Measurements from ENCODE around the gene BRSK2. TPM values are rescaled to one million over a fixed set of nuclear protein-coding genes. Genes with fewer than 3 reads are reported as not detected.

BRSK2 gene
- total RNA-seq, 1 donor from 2014 or later: 49.2 TPM

DNA sequence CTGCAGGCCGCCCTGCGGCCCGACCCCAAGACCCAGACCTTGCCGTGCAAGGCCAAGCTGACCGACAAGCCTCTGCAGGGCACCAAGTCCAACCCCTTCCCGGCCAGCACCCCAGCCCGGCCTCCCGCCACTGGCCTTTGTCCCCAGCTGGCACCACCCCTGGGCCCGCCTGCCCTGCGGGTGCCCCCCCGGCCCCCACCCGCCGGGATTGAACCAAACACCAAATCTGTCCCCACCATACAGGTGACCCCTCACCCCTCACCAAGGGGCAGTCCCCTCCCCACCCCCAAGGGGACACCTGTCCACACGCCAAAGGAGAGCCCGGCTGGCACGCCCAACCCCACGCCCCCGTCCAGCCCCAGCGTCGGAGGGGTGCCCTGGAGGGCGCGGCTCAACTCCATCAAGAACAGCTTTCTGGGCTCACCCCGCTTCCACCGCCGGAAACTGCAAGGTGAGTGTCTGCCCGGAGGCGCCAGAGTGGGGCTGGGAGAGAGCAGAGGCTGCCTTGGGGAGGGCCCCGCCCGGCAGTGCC, 60.7 kb downstream of the BRSK2 start:
- no peaks in the 10 kb centered on the region for H3K27me3 Mint-ChIP-seq
- H3K9me3 Mint-ChIP-seq (ENCODE audit: low read depth): no peaks in the 10 kb centered on the region
- H3K4me3 Mint-ChIP-seq (ENCODE audit: low read depth): no peak overlapping the region
- no peaks in the 10 kb centered on the region for H3K4me1 Mint-ChIP-seq (ENCODE audit: low read depth)
- TF ChIP-seq, protein P1, sequence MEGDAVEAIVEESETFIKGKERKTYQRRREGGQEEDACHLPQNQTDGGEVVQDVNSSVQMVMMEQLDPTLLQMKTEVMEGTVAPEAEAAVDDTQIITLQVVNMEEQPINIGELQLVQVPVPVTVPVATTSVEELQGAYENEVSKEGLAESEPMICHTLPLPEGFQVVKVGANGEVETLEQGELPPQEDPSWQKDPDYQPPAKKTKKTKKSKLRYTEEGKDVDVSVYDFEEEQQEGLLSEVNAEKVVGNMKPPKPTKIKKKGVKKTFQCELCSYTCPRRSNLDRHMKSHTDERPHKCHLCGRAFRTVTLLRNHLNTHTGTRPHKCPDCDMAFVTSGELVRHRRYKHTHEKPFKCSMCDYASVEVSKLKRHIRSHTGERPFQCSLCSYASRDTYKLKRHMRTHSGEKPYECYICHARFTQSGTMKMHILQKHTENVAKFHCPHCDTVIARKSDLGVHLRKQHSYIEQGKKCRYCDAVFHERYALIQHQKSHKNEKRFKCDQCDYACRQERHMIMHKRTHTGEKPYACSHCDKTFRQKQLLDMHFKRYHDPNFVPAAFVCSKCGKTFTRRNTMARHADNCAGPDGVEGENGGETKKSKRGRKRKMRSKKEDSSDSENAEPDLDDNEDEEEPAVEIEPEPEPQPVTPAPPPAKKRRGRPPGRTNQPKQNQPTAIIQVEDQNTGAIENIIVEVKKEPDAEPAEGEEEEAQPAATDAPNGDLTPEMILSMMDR (IDR thresholded peaks at IDR 0.05; ENCODE audit: unreplicated experiment): no peak
- H3K36me3 Mint-ChIP-seq (ENCODE audit: insufficient read depth): peaks cover 1% of the 10 kb centered on the region
- DNase-seq (ENCODE audit: low spot score, unreplicated experiment): no peak
- H3K27ac Mint-ChIP-seq: no peak overlapping the region

DNA sequence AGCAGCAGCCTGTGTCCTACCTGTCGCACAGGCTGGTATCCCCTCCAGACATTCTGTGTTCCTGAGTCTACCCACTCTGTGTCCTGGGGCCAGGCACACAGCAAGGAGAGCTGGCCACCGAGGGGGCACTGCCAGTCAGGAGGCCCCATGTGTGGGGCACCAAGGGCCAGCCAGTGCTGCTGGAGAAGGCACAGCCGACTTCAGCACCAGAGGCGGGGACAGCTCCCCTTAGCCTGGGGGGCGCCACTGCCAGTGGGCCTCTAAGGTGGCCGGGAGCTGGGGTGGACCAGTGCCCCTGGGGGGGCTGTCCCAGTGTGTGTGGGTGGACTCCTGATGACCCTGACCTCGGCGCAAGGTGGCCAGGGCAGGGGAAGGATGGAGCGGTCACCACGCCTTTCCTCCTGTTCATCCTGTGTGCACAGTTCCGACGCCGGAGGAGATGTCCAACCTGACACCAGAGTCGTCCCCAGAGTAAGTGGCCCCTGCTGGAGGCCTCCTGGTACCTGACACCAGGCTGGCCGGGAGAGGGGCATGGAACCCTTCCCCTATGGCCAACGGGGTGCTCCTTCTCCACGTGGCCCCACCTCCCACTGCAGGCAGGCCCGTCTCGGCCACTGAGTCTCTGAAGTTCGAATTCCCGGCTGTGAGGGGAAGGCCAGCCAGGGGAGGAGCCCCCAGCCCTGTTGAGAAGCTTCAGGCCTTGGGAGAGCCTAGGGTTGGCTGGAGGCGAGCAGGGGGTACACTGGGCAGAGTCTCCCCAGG, 61.4 kb downstream of the BRSK2 start:
- no peaks in the 10 kb centered on the region for H3K27me3 Mint-ChIP-seq
- H3K36me3 Mint-ChIP-seq (ENCODE audit: insufficient read depth): peaks cover 1% of the 10 kb centered on the region
- no peaks in the 10 kb centered on the region for H3K9me3 Mint-ChIP-seq (ENCODE audit: low read depth)
- TF ChIP-seq, protein P1 (IDR thresholded peaks at IDR 0.05; ENCODE audit: unreplicated experiment): no peak
- no peak for DNase-seq (ENCODE audit: low spot score, unreplicated experiment)
- H3K27ac Mint-ChIP-seq: no peak overlapping the region
- H3K4me3 Mint-ChIP-seq (ENCODE audit: low read depth): no peak overlapping the region
- H3K4me1 Mint-ChIP-seq (ENCODE audit: low read depth): no peaks in the 10 kb centered on the region

DNA sequence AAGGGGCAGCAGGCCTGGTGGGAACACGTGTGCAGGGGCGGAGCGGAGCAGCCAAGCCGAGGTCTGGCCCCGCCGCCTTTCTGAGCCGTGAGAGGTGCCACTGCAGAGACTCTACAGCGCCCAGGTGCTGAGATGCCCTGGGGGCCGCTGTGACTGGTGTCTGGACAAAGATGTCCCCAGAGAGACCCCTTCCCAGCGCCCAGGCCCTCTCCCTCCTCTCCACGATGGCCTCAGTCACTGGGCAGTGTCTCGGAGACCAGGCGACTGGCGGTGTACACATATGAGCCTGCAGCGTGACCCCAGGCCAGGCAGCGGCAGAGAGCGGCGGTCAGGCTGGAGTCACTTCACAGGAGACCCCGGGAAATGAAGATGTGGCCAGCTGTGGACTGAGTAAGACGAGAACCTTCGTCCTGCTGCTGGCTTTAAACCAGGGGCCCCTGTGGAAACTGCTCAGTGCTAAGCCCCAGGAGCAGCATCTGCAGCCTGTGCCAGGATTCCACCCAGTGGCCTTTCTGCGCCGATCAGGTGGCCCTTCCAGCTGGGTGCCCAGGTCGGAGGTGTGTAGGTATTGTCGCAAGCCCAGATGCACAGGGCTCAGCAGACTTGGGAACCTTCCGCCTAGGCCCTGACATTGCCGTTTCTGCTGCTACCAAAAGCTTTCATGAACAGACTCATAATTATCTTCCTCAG, 62.2 kb downstream of the BRSK2 start:
- H3K27me3 Mint-ChIP-seq: no peaks in the 10 kb centered on the region
- no peak overlapping the region for H3K4me3 Mint-ChIP-seq (ENCODE audit: low read depth)
- no peaks in the 10 kb centered on the region for H3K4me1 Mint-ChIP-seq (ENCODE audit: low read depth)
- peaks cover 1% of the 10 kb centered on the region for H3K36me3 Mint-ChIP-seq (ENCODE audit: insufficient read depth)
- TF ChIP-seq, protein P1 (IDR thresholded peaks at IDR 0.05; ENCODE audit: unreplicated experiment): no peak
- H3K27ac Mint-ChIP-seq: no peak overlapping the region
- no peaks in the 10 kb centered on the region for H3K9me3 Mint-ChIP-seq (ENCODE audit: low read depth)
- no peak for DNase-seq (ENCODE audit: low spot score, unreplicated experiment)

DNA sequence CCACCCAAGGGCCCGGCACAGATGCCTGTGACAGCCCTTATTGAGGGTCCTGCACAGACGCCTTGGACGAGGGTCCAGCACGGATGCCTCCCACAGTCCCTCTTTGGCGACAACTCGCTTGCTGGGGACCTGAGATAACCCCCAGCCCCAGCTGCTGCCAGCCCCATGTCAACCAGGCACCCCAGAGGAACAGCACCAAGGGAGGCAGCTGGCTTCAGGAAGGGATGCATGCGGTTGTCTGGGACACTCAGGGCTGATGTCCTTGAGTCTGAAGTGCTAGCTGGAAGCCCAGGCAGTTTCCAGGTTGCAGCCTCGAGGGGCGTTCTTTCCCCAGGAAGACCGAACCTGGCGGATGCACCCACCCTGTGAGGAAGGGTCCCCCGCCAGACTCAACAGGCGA, 63.0 kb downstream of the BRSK2 start:
- DNase-seq (ENCODE audit: low spot score, unreplicated experiment): no peak
- H3K4me1 Mint-ChIP-seq (ENCODE audit: low read depth): no peaks in the 10 kb centered on the region
- H3K27me3 Mint-ChIP-seq: no peaks in the 10 kb centered on the region
- TF ChIP-seq, protein P1 (IDR thresholded peaks at IDR 0.05; ENCODE audit: unreplicated experiment): no peak
- H3K27ac Mint-ChIP-seq: no peak overlapping the region
- H3K9me3 Mint-ChIP-seq (ENCODE audit: low read depth): no peaks in the 10 kb centered on the region
- no peak overlapping the region for H3K4me3 Mint-ChIP-seq (ENCODE audit: low read depth)
- H3K36me3 Mint-ChIP-seq (ENCODE audit: insufficient read depth): peaks cover 1% of the 10 kb centered on the region

DNA sequence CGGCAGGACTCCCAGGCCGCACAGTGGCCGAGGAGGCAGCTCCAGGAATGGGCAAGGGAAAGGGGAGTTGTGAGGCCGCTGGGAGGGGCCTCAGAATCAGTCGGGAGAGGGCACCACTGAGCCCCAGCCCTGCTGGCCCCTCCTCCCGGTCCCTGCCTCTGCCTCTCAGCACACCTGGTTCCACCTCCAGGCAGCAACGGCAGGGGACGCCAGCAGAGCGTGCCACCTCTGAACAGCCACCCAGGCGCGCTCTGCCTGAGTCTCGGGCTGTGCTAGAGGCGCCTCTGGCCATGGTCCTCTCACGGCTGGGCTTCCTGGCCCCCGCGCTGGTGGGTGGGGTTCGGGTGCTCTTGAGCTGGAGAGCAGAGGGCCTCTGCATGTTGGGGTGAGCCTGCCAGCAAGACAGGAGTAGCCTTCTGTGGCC, 63.9 kb downstream of the BRSK2 start:
- no peak for DNase-seq (ENCODE audit: low spot score, unreplicated experiment)
- no peaks in the 10 kb centered on the region for H3K27me3 Mint-ChIP-seq
- TF ChIP-seq, protein P1 (IDR thresholded peaks at IDR 0.05; ENCODE audit: unreplicated experiment): peak; percentile 49
- H3K9me3 Mint-ChIP-seq (ENCODE audit: low read depth): no peaks in the 10 kb centered on the region
- H3K4me3 Mint-ChIP-seq (ENCODE audit: low read depth): no peak overlapping the region
- H3K4me1 Mint-ChIP-seq (ENCODE audit: low read depth): no peaks in the 10 kb centered on the region
- H3K27ac Mint-ChIP-seq: no peak overlapping the region
- H3K36me3 Mint-ChIP-seq (ENCODE audit: insufficient read depth): peaks cover 1% of the 10 kb centered on the region

Measured in progenitor cell of endocrine pancreas (in vitro differentiated cells).